Keratinocyte (primary cell): Measurements from ENCODE around the gene MAP3K5. TPM values are rescaled to one million over a fixed set of nuclear protein-coding genes. Genes with fewer than 3 reads are reported as not detected.

Source experiments
- DNase-seq: peaks from one replicate; pipeline ENCODE4 v3.0.0-alpha.2; 2011; ENCODE audit warnings: low read depth, missing footprints, low spot score
- FAIRE-seq: peaks from 2 replicates; lab custom pipeline; 2011; peaks lifted over from hg19 to GRCh38; lab: Jason Lieb, UNC
- H2AFZ ChIP-seq: 2 replicates; pipeline ENCODE4 v1.6.0; 2012; ENCODE audit warnings: low read length, control low read depth, inconsistent platforms; ENCODE audit not compliant: control insufficient read depth
- H3K27ac ChIP-seq: 2 replicates; pipeline ENCODE4 v1.5.1; 2011; ENCODE audit warnings: low read length; ENCODE audit not compliant: control insufficient read depth, insufficient read depth
- H3K27me3 ChIP-seq: 3 replicates; pipeline ENCODE4 v1.6.0; 2011; ENCODE audit warnings: low read length; ENCODE audit not compliant: control insufficient read depth, insufficient read depth; ENCODE audit errors: extremely low read depth
- H3K36me3 ChIP-seq, 2 experiments: 2 replicates in 1 of 2; 3 replicates in 1 of 2; pipeline ENCODE4 v1.5.1; 2011; ENCODE audit warnings: low read length in 2 of 2, mild to moderate bottlenecking in 1 of 2; ENCODE audit not compliant: control insufficient read depth in 2 of 2, insufficient read depth in 2 of 2; ENCODE audit errors: extremely low read depth in 1 of 2
- H3K4me1 ChIP-seq: 3 replicates; pipeline ENCODE4 v1.5.1; 2011; ENCODE audit warnings: low read length; ENCODE audit not compliant: control insufficient read depth, insufficient read depth; ENCODE audit errors: extremely low read depth
- H3K4me2 ChIP-seq: 3 replicates; pipeline ENCODE4 v1.6.0; 2011; ENCODE audit warnings: low read depth, low read length; ENCODE audit not compliant: control insufficient read depth, insufficient read depth; ENCODE audit errors: extremely low read depth
- H3K4me3 ChIP-seq, 3 experiments: fragments of 200-600 bp in 1 of 3; sonication (generic) in 1 of 3; 2 replicates in 2 of 3; 3 replicates in 1 of 3; pipeline ENCODE4 v1.5.1; 2011 to 2016; ENCODE audit warnings: low read length in 3 of 3, mild to moderate bottlenecking in 3 of 3, control low read depth in 2 of 3, inconsistent platforms in 1 of 3, low read depth in 1 of 3, mixed read lengths in 1 of 3, mixed run types in 1 of 3, moderate library complexity in 1 of 3; ENCODE audit not compliant: control insufficient read depth in 2 of 3, insufficient read depth in 2 of 3; ENCODE audit errors: extremely low read depth in 1 of 3
- H3K79me2 ChIP-seq: 2 replicates; pipeline ENCODE4 v1.6.0; 2012; ENCODE audit warnings: low read length; ENCODE audit not compliant: control insufficient read depth, insufficient read depth
- H3K9ac ChIP-seq: 3 replicates; pipeline ENCODE4 v1.6.0; 2011; ENCODE audit warnings: low read length; ENCODE audit not compliant: control insufficient read depth, insufficient read depth; ENCODE audit errors: extremely low read depth
- H3K9me1 ChIP-seq: 3 replicates; pipeline ENCODE4 v1.6.0; 2011; ENCODE audit warnings: low read length; ENCODE audit not compliant: control insufficient read depth, insufficient read depth; ENCODE audit errors: extremely low read depth
- H3K9me3 ChIP-seq: 2 replicates; pipeline ENCODE4 v1.5.1; 2012; ENCODE audit warnings: low read depth, low read length; ENCODE audit not compliant: control insufficient read depth
- H4K20me1 ChIP-seq: 3 replicates; pipeline ENCODE4 v1.6.0; 2011; ENCODE audit warnings: low read length; ENCODE audit not compliant: control insufficient read depth, insufficient read depth; ENCODE audit errors: extremely low read depth
- EZH2 ChIP-seq: IDR thresholded peaks from one replicate; pipeline ENCODE4 v1.6.1; 2012; ENCODE audit warnings: inconsistent platforms, mild to moderate bottlenecking, low read length, moderate library complexity
- dilution Hi-C: fragments of 300-500 bp; cut with MboI; formaldehyde crosslinking; loops from one replicate; pipeline ENCODE4 v1.7.0; 2020; ENCODE audit warnings: low sequenced_read_pairs; ENCODE audit not compliant: extremely low pct_ligation_motif_present
- polyA plus RNA-seq, 5 experiments: library from polyadenylated mRNA; depleted of rRNA in 3 of 5; stranded (reverse) in 3 of 5; stranded (forward) in 1 of 5; unstranded in 1 of 5; fragments of >200 nt; gene quantifications; 1 replicate in 1 of 5; 2 replicates in 3 of 5; 3 replicates in 1 of 5; pipeline versions ENCODE4 v1.2.1 to v1.2.3, GENCODE V29; 2011 to 2012; ENCODE audit warnings: missing spikeins in 2 of 5, low read depth in 1 of 5, low replicate concordance in 1 of 5
- TF ChIP-seq, protein P1 (sequence below), 3 experiments: IDR thresholded peaks in 1 of 3; conservative IDR thresholded peaks in 1 of 3; optimal IDR thresholded peaks in 1 of 3; 2 replicates in 2 of 3; 3 replicates in 1 of 3; pipeline versions ENCODE3 to v1.5.1; 2011; ENCODE audit warnings: low read length in 3 of 3, mild to moderate bottlenecking in 3 of 3, moderate library complexity in 2 of 3, control low read depth in 1 of 3, inconsistent platforms in 1 of 3; ENCODE audit not compliant: insufficient read depth in 2 of 3; ENCODE audit errors: extremely low read depth in 1 of 3

MAP3K5 gene
- polyA plus RNA-seq, 1 donor (not counting 4 experiments of a cell fraction or from before 2014, with no cell fraction given): 3.4 TPM

DNA sequence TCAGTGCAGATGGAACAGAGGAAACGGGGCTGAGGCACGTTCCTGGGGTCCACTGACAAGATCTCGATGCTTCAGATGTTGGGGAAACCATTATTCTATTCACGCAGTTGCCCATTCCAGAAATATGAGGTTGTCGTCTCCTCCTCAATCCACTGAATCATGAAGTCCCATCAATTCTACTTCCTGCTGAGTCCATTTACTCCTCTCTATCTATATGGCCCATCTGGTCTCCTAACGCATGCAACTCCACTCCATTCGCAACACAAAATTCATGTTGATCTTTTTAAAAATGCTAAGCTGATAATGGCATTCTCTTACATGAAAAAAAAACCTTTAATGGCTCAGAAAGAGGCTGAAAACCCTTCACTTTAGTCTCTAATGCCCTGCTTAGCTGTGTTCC is 37.5 kb downstream of the MAP3K5 start:
- Histone ChIP-seq H3K9me3 (no peaks in the 10 kb centered on the region), H3K4me1 (no peaks in the 10 kb centered on the region), H3K9me1 (no peaks in the 10 kb centered on the region), H3K27me3 (no peaks in the 10 kb centered on the region), H3K4me3 (no peak overlapping the region), H3K9ac (no peak overlapping the region), H3K27ac (no peak overlapping the region), H2AFZ (no peak overlapping the region), H3K4me2 (no peak overlapping the region), H4K20me1 (no peaks in the 10 kb centered on the region), H3K79me2 (no peaks in the 10 kb centered on the region), H3K36me3 (no peaks in the 10 kb centered on the region)
- FAIRE-seq (no peak), DNase-seq (no peak)
- dilution Hi-C loops: no loop called here
- TF ChIP-seq, protein P1, sequence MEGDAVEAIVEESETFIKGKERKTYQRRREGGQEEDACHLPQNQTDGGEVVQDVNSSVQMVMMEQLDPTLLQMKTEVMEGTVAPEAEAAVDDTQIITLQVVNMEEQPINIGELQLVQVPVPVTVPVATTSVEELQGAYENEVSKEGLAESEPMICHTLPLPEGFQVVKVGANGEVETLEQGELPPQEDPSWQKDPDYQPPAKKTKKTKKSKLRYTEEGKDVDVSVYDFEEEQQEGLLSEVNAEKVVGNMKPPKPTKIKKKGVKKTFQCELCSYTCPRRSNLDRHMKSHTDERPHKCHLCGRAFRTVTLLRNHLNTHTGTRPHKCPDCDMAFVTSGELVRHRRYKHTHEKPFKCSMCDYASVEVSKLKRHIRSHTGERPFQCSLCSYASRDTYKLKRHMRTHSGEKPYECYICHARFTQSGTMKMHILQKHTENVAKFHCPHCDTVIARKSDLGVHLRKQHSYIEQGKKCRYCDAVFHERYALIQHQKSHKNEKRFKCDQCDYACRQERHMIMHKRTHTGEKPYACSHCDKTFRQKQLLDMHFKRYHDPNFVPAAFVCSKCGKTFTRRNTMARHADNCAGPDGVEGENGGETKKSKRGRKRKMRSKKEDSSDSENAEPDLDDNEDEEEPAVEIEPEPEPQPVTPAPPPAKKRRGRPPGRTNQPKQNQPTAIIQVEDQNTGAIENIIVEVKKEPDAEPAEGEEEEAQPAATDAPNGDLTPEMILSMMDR (optimal IDR thresholded peaks at IDR 0.05 in 1 of 3, IDR thresholded peaks at IDR 0.05 in 1 of 3, conservative IDR thresholded peaks at IDR 0.05 in 1 of 3; ENCODE audit: extremely low read depth in 1 of 3, insufficient read depth in 2 of 3, low read length in 3 of 3): no peak
- TF ChIP-seq EZH2: no peak

- TF ChIP-seq EZH2: no peak
- TF ChIP-seq, protein P1 (optimal IDR thresholded peaks at IDR 0.05 in 1 of 3, IDR thresholded peaks at IDR 0.05 in 1 of 3, conservative IDR thresholded peaks at IDR 0.05 in 1 of 3; ENCODE audit: extremely low read depth in 1 of 3, insufficient read depth in 2 of 3, low read length in 3 of 3): no peak
- Histone ChIP-seq H3K9me3 (no peaks in the 10 kb centered on the region), H3K4me3 (no peak overlapping the region), H3K27me3 (no peaks in the 10 kb centered on the region), H4K20me1 (no peaks in the 10 kb centered on the region), H3K27ac (no peak overlapping the region), H2AFZ (no peak overlapping the region), H3K36me3 (no peaks in the 10 kb centered on the region), H3K9ac (no peak overlapping the region), H3K79me2 (no peaks in the 10 kb centered on the region), H3K9me1 (no peaks in the 10 kb centered on the region), H3K4me1 (no peaks in the 10 kb centered on the region), H3K4me2 (no peak overlapping the region)
- FAIRE-seq (no peak), DNase-seq (no peak)
- dilution Hi-C loops: no loop called here
These were observed 38.7 kb downstream of the MAP3K5 start for GRCh38 chr6:136753624-136754023.
